HG03342 (cell line): Measurements from ENCODE around the gene RAD51B.

ENCODE experiments used
- ATAC-seq: cut with Tn5 transposase; IDR thresholded peaks from one replicate; pipeline ENCODE4 v1.9.1; 2021; ENCODE audit warnings: mild to moderate bottlenecking, moderate library complexity; ENCODE audit not compliant: unreplicated experiment

RAD51B gene

DNA sequence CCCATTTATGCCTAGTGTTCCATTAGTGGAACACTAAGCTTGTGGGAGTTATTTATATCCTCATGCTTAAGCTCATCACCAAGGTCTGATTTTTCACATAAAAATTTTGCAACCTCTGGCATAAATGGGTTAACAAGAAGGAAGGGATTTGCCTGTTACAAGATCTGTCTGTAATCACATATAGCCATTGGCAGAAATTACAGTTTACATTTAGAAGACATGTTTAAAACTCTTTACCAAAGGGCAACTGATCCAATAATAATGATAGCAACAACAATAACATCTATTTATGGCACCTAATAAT, 550.4 kb downstream of the RAD51B start:
- ATAC-seq = no peak

DNA sequence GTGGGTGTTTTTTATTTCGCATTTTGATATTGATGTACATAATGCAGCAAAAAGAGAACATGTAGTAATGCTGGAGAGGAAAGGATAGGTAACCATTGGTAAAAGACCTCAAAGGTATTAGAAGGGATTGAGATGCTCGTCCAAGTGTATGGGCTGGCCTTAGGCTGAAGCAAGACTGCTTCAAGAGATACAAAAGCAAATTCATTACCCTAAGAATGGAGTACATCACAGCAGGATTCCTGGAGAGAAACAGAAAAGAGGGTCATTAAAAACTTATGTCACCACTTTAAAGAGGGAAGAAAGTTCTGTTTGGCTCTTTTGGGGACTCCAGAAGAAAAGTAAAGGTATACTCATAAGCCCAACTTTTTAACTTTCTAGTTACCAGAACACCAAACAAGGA, 552.8 kb downstream of the RAD51B start:
- ATAC-seq = no peak

DNA sequence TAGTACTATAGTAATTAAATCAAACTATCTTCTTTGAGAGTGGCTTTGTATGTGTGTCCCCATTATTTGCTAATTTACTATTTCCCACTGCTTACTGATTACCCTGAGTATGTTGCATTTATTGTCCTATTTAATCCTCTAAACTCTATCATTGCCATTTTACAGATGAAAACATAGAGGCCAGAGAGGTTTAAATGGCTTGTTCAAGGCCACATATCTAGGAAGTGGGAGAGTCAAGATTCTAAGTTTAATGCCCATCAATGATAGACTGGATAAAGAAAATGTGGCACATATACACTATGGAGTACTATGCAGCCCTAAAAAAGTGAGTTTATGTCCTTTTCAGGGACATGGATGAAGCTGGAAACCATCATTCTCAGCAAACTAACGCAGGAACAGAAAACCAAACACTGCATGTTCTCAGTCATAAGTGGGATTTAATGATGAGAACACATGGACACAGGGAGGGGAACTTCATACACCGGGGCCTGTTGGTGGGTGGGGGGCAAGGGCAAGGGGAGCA, 553.6 kb downstream of the RAD51B start:
- ATAC-seq = no peak

DNA sequence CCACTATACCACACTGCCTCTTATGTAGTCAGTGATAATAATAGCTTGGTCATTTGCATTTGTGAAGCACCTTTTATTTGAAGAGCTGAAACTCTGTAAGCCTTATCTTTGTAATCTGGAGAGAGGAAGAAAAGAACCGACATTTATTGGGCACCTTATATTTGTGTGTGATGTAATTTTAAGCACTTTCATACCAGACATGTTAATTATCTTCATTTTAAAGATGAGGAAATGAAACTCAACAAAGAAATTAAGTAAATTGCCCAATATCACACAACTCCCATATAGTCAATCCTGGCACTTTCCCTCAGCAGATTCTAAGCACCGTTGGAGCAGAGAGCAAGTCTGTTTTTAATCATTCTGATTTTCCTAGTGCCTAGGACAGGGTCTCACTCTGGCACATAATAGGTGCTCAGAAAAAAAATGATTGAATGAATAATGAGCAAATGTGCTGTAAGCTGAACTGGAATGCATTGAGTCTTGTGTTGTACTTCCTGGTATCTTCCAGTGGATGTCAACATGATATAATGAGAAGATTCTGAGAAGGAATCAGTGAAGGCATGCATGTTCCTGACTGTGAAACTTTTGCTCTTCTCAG, 554.4 kb downstream of the RAD51B start:
- ATAC-seq = no peak

DNA sequence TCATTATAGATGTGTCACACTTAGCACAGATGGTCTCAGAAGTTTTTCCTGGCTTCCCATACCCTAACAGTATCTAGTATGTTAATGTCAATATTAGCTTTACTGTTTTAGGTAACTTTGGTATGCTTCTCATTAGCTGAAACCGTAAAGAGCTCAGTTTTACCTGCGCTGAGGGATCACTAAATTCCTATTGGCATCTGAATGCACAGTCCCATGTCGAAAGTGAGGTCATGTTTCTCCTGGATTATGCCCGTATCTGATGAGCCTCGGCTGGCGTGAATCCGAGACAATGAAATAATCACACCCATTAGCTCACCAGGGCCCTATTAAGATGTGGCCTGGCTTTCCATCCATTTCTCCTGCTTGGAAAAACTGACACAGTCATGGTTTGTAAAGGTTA, 555.1 kb downstream of the RAD51B start:
- ATAC-seq = no peak

DNA sequence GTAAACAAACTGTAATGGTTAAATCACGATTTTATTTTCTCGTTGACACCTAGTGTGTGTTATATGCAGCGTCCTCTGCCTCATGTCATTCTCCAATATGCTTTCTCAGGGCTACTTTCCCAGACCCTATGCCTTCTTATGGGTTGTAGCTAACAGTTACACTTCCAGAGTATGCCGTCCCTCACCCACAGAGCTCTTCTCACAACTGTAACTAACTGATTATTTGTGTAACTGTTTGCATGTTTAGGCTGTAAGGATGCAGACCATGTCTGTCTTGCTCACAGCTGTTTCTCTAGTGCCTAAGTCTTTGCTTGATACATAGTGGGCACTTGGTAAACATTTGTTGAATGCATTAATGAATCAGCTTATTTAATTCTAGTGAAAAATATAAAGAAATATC, 555.8 kb downstream of the RAD51B start:
- ATAC-seq = no peak

DNA sequence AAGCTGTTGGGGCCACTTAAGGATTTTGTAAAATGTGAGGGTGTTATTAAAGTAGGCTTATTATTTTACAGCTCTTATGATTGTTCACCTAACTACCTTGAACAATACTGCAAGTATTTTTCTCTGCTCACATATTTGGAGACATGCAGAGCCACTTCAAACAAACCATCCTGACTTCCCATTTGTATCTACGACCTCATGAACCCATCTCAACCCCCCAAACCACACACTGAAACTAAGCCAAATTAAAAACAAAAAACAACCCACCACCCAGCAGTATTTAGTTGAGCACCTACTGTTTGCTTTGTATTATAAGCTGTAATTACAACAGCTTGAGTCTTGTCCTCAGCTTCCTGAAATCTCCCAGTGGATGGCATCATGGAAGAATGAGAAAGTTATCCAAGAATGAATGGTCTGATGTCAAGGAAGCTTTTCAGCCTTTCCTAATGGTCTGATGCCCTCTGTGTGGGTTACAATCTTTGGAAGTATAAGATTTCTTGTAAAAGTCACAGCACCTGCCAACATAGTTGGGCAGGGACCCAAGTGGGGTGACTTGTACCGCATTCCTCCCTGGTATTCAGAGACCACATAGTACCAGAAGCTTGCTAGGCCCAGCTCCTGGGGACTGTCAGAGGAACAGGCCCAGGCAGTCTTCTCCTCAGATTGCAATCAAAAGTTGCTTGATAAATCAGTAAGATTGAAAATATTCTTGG, 556.6 kb downstream of the RAD51B start:
- no peak for ATAC-seq

DNA sequence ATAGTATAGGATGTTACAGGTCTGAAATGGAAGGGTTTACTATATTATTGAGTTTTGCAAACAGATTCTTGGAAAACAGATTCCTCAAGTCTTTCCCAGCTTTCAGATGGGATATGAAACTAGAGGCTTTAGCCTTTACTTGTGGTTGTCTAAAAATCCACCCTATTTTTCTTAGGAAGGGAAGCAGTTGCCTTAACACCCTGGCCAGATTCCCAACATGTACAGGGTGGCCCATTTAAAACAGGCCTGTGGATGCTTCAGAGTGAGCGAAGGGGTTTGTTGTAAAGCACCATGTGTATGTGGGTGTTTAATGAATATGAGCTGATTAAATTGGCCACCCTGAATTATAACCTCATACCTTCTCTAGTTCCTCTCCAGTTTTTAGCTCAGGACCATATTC, 557.4 kb downstream of the RAD51B start:
- no peak for ATAC-seq

DNA sequence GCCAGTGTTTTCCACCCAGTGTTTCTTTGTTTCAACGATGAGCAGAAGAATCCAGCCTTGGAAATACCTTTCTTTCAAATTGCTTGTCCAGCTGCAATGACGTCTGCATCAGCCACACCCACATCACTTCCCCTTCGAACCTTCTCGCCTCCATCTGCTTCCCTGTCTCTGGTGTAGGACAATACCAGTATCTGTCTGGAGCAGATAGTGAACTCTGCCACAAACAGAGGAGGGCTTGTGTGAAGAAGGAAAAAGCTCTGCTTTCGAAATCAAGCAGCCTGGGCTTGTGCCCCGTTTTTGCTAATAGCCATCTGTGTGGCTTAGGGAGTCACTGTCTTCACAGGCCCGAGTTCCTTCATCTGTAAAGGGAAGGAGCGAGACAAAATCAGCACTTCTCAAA, 557.9 kb downstream of the RAD51B start:
- ATAC-seq = no peak

DNA sequence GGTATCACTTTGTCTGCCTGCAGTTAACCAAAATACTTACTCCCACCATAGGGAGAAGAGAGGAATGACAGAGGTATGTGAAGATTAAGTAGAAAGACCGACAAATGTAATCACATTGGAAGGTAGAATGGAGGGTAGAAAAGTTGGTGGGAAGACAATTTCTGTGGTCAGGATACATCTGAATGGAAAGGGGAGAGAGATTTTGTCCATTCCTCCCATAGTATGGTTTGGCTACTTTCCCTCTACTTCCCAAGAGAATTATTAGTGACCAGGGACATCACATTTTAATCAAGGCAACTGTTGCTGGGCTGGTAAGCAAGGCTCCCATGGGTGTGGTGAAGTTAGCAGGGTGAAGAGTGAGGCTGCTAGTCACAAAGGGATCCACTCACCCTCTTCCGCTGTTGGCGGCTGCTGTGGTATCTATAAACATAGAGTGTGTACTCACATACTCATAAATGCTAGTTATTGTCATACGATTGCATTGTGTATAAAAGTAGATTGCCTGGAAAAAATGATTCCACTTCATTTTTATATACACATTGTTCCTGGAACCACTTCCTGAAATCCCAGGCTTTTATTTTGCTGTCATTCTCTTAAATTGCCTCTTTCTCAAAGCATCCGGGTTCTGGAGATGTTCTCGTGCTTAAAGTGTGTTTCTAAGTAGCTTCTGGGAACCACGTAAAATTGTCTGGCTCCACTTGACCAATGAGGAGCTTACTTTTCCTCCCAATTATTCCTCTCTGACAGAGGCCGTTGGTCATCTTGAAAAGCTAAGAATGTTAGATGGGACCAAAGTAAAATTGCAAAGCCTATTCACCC, 560.1 kb downstream of the RAD51B start:
- ATAC-seq = no peak

DNA sequence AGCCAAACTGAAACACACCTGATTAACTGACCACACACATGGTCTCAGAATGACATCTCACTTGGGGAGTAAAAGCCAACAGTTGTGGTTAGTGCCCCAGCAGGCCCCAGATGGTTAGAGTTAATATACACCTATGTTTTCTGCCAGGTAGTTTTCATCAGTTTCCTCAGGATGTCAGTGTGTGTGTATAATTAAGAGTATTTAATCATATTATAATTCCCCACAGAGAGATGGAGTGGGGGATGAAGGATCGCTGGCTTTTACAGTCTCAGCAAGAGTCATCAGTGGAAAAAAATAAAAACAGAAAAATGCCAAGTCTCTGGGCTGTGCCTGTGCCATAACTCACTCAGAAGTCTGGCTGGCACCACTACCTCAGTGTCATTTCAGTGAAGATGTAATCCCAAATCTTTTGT, 560.8 kb downstream of the RAD51B start:
- peak; percentile 63 for ATAC-seq

DNA sequence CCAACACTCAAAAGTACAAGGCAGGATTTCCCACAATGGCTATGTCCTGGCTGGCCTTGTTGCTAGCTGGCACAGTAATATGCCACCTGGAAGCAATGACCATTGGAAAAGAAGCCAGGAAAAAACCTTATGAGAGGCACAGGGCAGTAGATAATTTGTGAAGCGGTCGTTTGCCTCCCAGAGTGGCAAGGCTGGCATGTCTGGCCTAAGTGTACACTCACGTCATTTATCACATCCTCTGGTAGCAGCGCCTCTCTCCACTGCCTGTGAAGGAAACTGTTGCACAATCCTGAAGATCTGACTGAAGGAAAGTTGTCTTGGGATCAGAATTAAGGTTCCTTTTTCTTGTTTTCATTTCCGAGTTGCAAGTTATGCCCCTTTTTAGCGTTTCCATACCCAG, 564.8 kb downstream of the RAD51B start:
- no peak for ATAC-seq

DNA sequence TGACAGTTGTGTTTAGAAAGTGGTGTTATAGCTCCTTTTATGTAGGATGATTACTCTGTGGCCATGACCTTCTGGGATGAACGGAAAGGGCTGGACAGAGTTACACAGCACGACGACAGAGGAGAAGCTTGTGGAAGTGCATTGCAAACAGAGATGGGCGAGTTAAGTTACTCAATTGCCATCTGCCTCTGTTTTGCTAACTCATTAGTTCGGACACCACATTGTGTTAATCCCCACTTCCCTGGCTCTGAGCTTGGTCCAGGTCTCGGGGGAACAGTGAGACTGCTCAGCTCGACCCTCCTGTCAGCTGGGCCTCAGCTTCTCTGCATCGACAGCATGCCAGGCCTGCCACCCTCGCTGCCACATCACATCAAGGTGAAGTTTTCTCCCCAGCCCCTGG, 565.3 kb downstream of the RAD51B start:
- no peak for ATAC-seq

DNA sequence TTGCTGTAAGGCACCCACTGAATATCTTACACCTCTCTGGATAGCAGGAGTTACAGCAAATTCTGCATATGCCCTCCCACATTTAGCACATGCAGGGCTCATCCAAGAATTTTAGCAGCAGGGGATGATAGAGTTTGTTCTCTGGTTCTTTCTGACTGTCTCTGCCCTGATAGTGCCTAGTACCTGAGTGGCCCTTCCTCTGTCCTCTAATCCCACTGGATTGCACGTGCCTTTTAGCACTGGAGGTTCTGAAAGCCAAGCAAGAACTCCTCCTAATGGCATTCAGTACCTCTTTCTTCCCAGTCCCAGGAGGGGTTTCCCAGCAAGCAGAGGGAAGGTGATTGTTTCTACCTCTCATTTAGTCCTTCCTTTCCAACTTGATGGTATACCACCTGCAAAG, 566.9 kb downstream of the RAD51B start:
- no peak for ATAC-seq

DNA sequence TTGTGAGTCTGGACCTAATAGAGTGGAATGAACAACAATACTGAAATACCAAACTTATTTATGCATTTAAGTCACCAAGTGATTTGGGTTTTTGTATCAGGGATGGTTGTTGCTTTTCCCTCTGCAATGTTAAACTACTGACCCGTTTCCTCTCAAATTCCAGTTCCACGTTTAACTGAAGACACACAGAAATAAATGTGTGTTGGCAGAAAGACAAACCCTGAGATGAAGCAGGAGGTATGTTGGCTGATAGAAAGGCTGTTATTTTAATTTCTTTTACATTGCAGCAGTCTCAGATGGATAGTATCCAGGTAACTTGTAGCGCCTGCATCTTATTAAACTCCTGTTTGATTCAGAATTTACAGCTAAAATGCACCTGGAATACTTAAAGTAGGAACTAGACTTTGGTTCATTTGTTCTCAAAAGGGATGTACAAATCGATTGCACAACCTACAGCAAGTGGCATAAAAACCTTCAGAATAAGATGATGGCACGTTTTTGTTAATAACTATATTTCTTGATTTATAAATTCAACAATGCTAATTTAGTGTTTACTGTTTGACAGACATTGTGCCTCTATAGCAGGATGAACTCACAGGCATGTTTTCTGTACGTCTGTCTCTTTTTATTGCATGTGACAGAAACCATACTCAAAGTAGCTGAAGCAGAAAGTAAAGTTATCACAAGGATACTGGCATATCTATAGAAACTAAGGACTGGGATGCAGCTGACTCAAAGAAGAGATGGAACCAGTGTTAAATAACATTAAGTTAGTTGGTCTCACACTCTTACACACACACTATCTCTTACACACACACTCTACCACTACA, 567.6 kb downstream of the RAD51B start:
- ATAC-seq = no peak

DNA sequence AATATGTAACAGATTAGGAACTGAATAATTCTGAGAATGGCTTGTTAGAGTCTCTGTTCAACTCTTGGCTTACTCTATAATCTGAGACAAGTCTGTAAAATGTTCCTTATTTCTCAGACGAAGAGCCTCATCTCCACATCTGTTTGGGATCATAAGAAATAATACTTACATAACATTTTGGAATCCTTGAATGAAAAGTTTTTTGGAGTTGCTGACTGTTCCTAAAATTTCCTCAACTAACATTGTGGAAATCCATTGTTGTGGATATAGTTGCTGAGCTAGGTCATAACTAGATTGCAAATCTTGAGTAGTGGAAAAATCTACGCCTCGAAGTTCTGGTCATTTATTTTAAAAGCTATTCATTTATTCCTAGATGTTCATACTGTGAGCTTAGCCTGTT, 570.4 kb downstream of the RAD51B start:
- no peak for ATAC-seq

DNA sequence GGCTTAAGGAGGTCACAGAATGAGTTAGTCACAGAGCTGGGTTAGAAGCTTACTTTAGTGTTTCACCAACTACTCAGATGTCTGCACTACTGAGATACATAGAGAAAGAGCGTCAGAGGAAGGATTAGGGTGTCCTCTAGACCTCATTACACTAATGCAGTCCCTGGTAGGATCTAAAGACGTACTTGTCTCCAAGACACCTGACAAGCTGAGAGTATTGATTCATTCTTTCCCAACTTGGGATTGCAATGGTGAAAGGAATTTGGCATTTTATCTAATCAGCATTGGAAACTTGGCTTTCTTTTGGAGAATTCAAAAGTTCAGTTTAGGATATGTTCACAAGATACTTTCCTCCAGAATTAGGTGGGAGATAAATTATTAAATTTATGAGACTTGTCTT, 571.2 kb downstream of the RAD51B start:
- no peak for ATAC-seq

DNA sequence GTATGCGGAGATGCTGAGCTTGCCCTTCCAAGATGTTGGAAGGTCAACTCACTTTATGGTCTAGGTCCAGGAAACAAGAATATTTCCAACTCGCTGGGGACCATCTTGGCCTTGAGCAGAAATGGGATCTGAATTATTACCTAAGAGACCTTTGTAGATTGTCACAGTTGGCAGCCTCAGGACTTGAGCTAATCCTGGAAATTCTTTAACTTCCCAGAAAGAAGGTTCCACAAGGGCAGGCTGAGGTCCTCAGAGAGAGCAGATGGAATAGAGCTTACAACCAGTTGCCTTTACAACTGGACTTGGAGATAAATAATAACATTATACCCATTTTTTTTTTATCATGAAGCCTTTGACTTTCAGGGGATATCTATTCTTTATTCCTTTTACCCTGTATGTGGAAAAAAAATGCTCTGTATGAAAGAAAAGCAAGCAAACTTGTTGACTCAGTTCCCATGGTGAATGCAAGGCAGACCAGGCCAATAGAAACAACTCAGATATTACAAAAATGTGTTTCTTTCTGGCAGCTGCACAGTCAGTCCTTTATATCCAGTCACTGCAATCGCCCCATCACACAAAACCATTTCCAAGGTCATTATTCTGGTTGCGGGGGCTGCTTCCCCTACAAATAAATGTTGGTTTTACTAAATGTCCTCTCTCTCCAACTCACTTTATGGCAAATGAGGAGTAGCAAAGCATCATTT, 571.9 kb downstream of the RAD51B start:
- no peak for ATAC-seq

DNA sequence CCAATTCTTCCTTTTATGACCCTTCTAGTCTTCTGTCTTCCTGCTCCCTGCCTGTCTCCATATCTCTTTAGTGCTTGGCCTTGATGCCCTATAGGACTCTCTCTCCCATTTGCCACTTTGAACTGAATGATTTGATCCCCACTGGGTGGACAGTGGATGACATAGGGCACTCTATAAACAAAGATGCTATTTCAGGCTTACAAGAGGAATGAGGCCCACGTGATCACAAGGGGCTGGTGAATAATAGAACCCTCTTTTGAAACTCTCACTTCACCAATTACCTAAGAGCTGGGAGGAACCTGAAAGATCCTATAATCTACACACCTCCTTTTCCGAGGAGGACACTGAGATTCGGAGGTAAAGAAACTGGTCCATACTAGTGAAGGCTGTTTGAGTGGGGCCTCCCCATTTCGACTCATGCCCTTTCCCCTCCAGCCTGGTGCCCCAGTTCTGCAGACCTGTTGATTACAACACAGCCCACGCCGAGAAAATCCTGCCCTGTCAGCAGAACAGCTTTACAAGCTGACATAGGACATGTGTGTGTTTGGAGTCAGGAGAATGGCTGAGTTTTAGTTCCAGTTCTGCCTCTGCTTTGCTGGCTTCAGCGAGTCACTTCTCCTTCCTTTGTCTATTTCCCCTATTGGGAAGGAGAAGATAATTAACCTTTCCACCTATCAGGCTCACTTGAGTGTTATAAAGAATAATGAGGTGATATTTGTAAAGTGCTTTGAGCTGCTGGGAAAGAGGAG, 573.0 kb downstream of the RAD51B start:
- no peak for ATAC-seq

DNA sequence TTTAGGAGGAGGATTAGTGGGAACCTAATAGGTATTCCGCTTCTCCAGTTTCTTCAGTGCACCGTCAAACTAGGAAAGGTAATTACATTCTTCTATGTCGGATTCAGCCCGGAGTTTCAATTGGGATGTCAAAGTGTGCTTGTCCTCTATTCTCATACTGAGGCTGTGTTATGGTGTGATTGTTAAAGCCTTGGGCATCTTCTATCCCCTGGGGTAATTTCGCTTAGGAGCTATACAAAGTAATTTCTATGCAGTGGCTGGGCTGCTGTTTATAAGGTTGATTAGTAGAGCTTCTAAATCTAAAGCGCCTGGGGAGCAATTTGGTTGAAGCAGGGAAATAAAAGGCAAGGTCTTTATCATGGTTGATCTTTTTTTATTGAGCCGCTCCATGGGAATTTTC, 573.7 kb downstream of the RAD51B start:
- ATAC-seq = no peak
